ENCODE measurements around the gene MGP.
A peak's percentile ranks its signal among the peaks of the same experiment; 100 is the strongest.

The MGP gene

DNA sequence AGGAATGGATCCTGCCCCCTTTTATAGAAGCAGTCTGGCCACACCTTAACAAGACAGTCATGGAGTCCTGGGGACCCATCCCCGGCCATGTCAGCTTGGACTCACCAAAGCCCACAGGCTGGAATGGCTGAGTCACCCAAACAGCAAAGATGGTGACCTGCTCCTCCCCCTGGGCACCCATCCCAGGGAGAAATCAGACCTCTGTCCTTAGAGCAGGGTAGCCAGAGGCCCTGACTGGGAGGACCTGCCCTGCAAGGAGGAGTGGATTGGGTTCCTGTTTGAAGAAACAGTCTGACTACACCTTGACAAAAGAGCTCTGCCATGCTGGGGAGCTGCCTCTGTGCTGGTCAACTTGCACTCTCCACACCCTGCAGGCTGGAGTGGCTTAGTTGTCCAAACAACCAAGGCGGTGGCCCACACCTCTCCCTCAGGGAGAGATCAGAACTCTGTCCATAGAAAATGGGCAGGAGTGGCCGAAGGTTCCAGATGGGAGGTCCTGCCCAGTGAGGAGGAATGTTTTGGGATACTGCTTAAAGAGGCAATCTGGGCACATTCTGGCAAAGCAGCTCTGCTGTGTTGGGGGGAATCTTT, 16.6 kb downstream of the MGP start:
- DNase-seq (ENCODE audit: low read depth in 4 of 4, low spot score in 1 of 4), result no peak

DNA sequence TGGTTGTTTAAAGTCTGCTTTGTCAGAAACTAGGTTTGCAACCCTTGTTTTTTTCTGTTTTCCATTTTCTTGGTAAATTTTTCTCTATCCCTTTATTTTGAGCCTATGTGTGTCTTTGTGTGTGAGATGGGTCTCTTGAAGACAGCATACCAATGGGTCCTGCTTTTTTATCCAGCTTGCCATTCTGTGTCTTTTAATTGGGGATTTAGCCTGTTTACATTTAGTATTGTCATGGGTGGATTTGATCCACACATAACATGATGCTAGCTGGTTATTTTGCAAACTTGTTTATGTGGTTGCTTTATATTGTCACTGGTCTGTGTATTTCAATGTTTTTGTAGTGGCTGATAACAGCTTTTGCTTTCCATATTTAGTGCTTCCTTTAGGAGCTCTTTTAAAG, 25.2 kb downstream of the MGP start:
- DNase-seq (ENCODE audit: low read depth in 4 of 4, low spot score in 1 of 4), result no peak

GRCh38 chr12:14858513-14858912, 27.1 kb downstream of the MGP start:
- no peak for DNase-seq (ENCODE audit: low read depth in 4 of 4, low spot score in 1 of 4)

DNA sequence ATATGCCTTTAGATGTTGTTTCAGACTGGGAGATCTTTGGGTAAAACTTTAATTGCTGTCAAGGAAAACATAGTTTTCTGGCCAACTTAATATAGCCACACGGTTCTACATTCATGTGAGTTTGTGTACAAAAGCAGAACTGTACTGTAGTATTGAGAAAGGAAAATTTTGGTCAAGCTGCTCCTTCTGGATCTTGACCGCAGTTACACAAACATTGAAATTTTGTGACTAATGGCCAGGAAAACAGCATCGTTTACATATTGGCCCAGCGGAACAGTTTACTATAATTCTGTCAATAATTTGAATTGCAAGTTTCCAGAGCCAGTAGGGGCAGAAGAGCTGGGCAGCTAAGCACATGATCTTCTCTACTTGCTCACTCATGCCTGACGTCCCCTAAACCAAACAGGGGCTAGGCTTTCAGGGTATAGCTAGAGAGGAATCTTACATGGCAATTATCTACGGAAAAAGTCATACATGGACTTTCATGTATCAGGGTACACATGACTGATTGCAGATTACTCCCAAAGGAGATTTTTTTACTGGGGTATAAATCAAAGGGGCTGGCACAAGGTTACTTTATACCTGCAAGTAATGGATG, 31.0 kb downstream of the MGP start:
- DNase-seq (ENCODE audit: low read depth in 4 of 4, low spot score in 1 of 4), result no peak

DNA sequence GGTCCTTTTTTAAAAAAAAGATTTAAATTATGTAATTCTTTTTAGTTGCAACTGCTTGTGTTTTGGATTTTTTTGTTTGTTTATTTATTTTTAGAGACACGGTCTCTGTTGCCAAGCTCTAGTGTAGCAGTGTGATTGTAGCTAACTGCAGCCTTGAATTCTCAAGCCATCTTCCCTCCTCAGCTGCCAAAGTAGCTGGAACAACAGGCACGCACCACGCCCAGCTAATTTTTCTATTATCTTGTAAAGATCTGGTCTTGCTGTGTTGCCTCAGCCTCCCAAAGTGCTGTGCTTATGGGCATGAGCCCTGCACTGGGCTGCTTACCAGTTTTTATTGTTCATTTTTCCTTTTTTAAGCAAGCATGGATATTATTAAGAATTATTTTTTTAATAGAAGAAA, 31.7 kb downstream of the MGP start:
- no peak for DNase-seq (ENCODE audit: low read depth in 4 of 4, low spot score in 1 of 4)

DNA sequence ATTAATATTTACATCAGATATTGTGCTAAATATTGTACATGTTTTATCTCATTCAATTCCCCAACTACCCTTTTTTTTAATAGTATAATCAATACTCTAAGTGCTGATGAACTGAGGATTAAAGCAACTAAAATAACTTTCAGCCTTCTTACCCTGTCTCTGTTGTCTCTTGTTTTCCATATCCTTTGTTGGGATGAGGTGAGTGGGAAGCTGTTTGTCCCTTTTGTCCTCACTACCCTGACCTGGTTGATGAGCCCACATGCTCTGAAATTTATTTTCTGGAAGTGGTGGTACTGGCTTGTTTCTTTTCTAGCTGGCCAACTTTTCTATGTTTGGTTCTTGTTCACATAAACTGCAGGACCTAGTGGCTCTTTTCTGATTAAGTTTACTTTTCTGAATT, 32.8 kb downstream of the MGP start:
- no peak for DNase-seq (ENCODE audit: low read depth in 4 of 4, low spot score in 1 of 4)

GRCh38 chr12:14850929-14851663, 34.6 kb downstream of the MGP start:
- DNase-seq (ENCODE audit: low read depth in 4 of 4, low spot score in 1 of 4), result no peak

DNA sequence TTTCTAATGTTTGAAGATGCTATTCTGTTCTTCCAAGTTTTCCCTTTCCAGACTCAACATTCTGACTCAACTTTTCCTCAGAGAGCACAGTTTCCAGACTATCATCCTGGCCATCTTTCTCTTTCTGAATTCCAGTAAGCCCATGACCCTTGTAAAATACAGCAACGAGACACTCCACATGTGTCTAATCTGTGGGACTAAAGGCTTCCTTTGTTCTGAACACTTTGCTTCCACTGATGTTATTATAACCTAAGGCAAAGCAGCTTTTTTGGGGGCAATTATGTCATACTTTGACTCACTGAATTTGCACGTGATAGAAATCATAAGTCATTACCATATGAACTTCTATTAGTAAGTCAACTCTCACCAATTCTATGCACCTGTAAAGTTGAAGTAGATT, 36.0 kb downstream of the MGP start:
- no peak for DNase-seq (ENCODE audit: low read depth in 4 of 4, low spot score in 1 of 4)

DNA sequence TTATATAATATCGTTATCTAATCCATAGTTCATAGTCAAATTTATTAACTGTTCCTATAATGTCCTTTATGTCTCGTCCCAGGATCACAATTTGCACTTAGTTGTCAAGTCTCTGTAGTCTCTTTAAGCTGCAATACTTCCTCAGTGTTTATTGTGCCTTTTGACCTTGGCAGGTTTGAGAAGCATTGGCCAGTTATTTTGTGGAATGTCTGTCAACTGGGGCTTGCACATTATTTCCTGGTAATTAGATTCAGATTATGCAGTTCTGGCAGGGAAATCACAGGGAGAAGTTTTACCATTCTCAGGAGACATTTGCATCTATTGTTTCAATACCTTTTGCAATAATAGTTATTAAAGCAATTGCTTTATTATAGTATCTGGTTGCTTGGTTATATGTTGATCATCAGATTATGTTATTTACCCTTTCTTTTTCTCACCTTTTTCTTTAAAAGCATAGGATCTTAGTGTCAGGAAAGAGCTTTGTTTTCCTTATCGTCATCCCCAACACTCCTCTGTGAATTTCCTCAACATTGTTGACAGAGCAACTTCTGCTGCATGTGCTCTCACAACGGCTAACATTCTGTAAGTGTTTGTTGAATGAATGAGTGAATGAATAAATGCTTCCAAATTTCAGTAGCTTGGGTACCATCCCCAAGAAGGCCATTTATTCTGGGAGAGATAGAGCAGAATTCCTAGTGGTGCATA, 38.6 kb downstream of the MGP start:
- DNase-seq (ENCODE audit: low read depth in 4 of 4, low spot score in 1 of 4), result no peak

DNA sequence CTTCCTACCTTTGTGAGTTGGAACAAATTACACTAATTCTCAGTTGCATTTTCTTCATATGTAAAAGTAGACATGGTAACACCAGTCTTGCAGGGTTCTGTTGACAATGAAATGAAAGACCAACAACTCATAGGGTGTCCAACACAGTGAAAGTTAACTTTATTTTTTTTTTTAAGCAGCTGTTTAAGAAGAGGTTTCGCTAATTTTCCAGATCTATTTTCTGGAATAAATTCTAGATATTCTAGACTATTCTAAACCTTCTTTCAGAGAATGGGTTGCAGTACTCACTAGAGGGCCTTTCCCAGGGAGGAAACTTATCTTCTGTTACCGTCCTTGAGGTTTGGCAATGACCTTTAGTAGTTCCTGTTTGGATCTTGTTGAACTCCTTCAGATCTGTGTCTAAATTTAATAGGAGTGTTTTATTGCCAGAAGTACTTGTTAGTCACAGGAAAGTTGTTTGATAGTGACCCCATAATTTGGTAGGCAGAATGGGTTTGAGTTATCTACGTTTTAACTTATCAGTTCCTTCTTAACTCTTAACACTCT, 39.5 kb downstream of the MGP start:
- no peak for DNase-seq (ENCODE audit: low read depth in 4 of 4, low spot score in 1 of 4)

GRCh38 chr12:14845350-14845750, 40.3 kb downstream of the MGP start:
- peak in 3 of 4 experiments; percentile 2 to 6 (median 4) for DNase-seq (ENCODE audit: low read depth in 4 of 4, low spot score in 1 of 4)

- no peak for DNase-seq (ENCODE audit: low read depth in 4 of 4, low spot score in 1 of 4)
Measured at GRCh38 chr12:14844401-14844800, 41.3 kb downstream of the MGP start.

- no peak for DNase-seq (ENCODE audit: low read depth in 4 of 4, low spot score in 1 of 4)
Measured at GRCh38 chr12:14843425-14843887, 42.2 kb downstream of the MGP start, which contains the start of gene ART4. Gene ART4, minus strand, starts transcription at chr12:14843526. Its CDS starts 413 bp downstream, at chr12:14843113.

GRCh38 chr12:14842315-14842714, 43.3 kb downstream of the MGP start:
- DNase-seq (ENCODE audit: low read depth in 4 of 4, low spot score in 1 of 4), result no peak

GRCh38 chr12:14841761-14842160, 43.9 kb downstream of the MGP start:
- DNase-seq (ENCODE audit: low read depth in 4 of 4, low spot score in 1 of 4), result no peak

DNA sequence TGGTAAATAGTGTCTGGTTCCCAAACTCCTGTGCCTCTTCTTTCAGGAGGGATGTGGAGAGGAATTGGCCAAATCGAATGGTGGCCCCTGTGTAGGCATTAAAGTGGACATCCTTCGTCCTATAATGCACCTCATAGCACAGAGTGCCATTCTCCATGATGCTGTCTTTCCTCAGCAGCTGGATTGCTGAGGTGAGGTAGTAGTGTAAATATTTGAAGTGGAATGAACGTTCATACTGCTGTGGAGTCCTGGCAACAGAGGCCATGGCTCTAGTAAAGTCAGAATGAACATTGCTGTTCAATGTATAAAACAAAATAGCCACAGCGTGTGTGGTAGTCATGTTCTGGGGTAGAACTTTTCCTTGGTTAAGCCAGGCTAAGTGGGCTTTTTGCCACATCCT, 45.0 kb downstream of the MGP start:
- no peak for DNase-seq (ENCODE audit: low read depth in 4 of 4, low spot score in 1 of 4)

DNA sequence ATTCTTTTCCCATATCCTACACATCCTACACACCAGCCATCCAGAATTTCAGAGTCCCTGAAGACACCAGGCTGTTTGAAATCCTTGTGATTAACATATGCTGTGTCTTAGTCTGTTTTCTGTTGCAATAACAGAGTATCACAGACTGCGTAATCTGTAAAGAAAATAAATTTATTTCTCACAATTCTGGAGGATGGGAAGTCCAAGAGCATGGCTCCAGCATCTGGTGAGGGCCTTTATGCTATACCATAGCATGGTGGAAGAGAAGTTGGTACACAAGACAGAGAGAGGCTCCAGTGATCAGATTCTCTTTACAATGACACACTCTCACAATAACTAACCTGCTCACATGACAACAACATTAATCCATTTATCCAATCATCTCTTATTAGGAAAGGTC, 46.4 kb downstream of the MGP start:
- DNase-seq (ENCODE audit: low read depth in 4 of 4, low spot score in 1 of 4), result no peak

- DNase-seq (ENCODE audit: low read depth in 4 of 4, low spot score in 1 of 4), result no peak
Measured at GRCh38 chr12:14836336-14837210, 49.1 kb downstream of the MGP start.

DNA sequence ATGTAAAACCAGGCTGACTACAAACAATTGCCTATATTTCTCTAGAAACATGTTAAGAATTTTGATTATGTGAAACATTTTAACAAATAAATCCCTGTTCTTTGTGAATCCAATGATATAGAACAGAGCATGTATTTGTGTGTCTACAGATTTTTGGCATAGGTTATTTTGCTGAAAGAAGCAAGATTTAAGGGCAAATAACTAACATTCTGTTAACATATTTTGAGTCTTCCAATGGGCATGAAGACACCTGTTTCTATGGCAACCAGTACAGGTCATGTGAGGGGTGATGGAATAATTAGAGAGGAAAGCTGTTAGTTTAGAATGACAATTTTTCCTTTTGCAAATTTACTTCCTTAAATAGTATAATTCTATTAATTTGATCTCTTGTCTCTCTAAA, 51.1 kb downstream of the MGP start:
- DNase-seq (ENCODE audit: low read depth in 4 of 4, low spot score in 1 of 4), result no peak

GRCh38 chr12:14833952-14834351, 51.7 kb downstream of the MGP start:
- DNase-seq (ENCODE audit: low read depth in 4 of 4, low spot score in 1 of 4), result no peak

DNA sequence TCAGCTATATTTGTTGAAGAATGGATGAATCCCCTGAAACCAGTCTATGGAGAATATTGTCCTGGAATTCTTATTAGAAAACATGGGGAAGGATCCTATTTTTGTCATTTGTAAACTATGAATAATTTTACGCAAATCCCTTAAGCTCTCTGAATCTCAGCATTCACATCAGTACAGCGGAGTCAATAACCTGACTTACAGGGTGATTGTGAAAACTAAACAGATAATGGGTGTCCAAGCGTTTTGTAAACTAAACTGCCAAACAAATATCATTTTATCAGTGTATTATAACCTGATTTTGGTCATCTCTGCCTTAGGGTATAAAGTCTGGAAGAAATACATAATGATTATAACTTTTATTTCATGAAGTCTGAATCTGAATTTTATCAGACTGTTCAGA, 52.3 kb downstream of the MGP start:
- no peak for DNase-seq (ENCODE audit: low read depth in 4 of 4, low spot score in 1 of 4)

Data from stimulated activated CD4-positive, alpha-beta T cell treated with anti-CD3 and anti-CD28 coated beads, Interleukin-1b, Interleukin-23, amount 100 ng/mL, for 24 hours (primary cell).